Stimulated activated CD4-positive, alpha-beta T cell treated with anti-CD3 and anti-CD28 coated beads, Interleukin-2, amount 100 ng/mL, for 24 hours (primary cell): ENCODE measurements around the gene MED15.

Experiments
- DNase-seq, 2 donors: peaks; one replicate each; pipeline ENCODE4 v3.0.0-alpha.2; 2020

MED15 gene

DNA sequence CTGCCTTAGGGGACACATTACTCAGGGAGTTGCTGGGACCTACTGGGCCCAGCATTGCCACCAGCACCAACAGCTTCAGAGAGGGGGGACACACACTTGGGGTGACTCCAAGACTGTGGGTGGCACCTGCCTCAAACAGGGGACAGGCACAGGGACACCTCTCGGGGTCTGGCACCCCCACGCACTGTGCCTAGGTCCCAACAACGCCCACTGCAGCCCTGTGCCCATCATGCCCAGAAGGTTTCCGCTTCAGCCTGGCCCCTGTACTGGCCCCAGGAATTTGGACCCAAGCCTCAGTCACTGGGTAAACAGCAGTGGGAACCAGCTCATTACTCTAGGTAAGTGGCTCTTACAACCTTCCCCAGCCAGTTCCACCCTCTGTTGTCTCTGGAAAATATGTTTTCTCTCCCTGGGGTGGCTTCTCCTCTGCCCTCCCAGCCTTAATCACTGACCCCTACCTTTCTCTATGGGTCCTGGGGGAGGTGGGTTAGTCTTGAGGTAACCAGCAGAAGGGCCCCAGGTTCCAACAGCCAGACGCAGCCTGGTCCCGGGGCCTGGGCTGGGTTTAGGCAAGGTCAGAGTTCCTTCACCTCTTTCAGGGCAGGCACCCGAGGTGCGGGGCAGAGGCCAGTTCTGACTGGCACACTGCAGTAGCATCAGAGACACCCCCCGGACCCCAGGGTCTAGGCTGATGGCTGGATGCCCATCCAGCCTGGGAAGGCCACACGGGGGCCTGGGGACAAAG, 123.6 kb downstream of the MED15 start:
- no peak for DNase-seq

DNA sequence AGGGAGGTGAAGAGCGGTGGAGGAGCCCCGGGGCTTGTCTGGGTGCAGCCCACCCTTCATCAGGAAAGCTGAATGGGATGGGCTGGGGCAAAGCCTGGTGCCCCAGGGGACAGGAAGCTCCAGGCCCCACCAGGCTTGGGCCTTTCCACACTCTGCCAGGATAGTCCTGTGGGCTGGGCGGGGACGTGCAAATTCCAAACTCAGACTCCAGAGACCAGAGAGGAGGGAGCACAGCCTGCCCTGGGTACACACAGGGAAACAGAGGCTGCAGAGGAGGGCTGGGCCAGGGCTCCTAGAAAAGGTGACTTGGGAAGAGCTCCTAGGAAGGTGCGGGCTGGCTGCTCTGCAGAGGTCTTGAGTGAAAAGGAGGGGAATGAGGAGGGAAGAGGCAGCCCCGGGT, 124.7 kb downstream of the MED15 start:
- no peak for DNase-seq

DNA sequence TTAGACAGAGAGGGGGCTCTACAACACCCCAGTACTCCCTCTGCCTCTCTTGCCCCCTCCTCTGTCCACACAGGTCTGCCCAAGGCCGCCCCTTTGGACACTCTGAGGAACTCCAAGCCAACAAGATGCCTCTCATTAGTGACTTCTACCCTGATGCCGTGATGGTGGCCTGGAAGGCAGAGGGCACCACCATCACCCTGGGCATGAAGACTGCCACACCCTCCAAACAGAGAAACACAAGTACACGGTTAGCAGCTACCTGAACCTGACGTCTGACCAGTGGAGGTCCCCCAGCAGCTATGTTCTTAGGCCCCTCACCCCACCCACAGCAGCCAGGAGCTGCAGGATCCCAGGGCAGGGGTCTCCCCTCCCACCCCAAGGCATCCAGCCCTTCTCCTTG, 125.1 kb downstream of the MED15 start:
- DNase-seq = no peak

DNA sequence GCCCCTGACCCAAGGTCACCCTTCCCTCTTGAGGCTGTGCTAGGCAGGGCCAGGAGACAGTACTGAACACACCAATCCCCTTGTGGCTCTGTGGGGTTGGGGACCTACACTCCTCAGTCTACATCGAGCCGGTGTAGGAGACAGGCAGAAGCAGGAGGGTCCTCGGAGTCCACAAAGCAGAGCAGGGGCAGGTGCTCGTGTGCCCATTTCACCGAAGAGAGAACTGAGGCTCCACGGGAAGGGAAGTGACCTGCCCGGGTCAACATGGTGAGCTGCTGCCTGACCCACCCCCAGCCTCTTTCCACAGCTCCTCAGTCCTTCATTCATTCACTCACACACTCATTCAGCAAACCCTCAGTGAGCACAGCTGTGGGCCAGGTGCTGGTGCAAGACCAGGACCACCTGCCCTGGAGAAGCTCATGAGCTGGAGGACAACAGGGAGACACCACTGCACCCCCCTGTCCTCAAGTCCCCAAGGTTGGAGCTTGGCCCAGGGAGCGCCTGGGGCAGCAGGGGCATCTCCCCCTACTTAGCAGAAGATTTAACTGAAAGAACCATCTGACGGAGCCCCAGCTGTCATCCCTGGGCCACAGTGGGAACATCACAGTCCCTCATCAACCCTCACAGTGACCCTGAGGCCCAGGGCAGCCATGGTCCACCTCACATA, 127.3 kb downstream of the MED15 start:
- no peak for DNase-seq

DNA sequence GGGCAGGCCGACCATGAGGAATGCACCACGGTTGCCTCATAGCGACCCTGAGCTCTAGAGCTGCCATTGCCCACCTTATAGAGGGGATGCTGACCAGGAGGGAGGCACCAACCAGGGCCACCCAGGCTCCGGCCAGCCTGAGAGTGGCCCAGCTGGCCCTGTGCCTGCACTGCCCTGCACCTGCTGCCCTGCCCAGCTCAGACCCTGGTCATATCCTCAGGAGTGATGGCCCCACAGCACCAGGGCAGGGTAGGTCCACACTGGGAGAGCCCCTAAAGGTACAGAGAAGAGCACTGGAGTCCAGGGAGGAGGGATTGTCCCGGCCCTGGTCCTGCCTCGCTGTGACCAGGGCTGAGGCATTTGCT, 127.8 kb downstream of the MED15 start:
- no peak for DNase-seq

DNA sequence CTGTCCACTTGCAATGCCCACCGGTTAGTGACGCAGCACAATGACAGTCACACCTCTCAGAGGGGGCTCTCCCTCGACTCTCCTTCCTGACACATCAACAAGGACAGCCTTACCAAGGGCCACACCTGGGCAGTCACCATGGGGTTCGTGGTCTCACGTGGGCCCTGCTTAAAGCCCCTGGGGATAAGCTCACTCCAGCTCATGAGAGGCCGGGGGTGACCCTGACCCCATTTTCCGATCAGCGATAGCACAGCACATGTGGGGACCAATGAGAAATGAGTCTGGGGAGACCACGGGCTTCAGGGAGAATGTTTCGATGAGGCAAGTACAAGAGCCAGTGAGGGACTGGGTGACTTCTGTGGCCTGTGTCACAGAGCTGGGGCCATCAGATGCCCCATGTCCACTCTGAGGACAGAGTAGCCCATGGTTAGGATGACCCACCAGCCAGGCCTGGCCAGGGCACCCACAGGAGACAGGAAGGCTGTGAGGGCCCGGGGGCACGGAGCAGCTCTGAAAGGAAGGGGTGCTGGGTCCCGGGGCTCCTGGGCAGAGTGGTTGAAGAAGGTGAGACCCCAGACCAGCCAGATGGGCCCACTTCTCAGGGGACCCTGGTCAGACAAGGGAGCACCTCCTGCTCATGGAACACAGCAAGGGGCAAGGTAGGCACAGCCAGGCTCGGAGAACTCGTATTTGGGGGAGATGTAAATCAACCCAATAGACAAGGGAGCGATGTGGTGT, 128.8 kb downstream of the MED15 start:
- DNase-seq = no peak

DNA sequence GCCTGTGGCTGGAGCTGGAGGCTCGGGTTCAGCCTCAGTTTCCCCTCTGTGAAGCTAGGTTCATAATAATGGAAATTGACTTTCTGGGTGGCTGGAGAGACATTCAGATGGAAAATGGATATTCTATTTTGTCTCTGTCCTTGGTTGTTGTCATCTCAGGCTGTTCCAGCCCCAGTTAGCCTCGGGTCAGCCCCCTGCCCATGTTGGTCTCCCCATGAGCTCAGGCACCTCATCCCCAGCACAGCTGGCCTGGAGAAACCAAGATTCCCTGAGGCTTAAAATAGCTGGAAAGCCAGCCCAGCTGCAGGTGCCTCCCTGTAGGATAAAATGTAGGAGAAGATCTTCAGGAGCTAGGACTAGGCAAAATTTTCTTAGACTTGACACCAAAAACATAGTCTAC, 129.5 kb downstream of the MED15 start:
- no peak for DNase-seq
